ENCODE results near the gene ITGB1BP1.
"Not testable (repeated sequence)": the region's sequence is repeated elsewhere in the genome, so short reads cannot be mapped to it uniquely, and the experiment has no call there.

ITGB1BP1 gene

DNA sequence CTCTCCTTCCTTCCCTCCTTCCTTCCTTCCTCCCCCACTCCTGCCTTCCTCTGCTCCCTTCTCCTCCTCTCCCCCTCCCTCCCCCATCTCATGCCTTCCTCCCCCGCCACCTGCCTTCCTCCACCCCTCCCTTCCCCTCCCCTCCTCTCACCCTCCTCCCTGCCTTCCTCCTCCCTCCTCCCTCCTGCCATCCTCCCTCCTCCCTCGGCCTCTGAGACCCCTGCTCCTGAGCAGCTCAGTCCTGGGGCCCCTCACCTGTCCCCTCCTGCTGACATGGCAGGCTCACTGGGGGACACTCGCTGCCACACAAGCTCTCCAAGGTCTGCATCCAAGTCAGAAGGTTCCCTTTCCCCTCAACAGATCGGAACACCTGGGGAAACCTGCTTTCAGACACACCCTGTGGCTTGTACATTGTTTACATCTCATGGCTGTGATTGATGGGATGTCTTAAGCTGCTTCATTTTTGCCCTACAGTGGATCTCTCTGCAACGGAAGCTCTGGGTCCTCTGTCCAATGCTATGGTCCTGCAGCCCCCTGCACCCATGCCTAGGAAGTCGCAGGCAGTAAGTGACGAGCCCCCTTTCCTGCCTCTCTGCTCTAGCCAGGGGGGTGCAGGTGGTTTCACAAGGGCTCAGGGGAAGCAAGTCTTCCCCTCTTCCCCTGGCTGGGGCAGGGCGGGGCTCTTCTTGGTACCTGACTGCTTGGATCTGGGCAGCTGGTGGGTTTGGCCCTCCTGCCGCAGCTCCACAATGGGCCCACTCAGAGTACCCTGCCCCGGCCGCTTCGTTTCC lies 22.9 kb downstream of the ITGB1BP1 start:
- DNase-seq: no peak

DNA sequence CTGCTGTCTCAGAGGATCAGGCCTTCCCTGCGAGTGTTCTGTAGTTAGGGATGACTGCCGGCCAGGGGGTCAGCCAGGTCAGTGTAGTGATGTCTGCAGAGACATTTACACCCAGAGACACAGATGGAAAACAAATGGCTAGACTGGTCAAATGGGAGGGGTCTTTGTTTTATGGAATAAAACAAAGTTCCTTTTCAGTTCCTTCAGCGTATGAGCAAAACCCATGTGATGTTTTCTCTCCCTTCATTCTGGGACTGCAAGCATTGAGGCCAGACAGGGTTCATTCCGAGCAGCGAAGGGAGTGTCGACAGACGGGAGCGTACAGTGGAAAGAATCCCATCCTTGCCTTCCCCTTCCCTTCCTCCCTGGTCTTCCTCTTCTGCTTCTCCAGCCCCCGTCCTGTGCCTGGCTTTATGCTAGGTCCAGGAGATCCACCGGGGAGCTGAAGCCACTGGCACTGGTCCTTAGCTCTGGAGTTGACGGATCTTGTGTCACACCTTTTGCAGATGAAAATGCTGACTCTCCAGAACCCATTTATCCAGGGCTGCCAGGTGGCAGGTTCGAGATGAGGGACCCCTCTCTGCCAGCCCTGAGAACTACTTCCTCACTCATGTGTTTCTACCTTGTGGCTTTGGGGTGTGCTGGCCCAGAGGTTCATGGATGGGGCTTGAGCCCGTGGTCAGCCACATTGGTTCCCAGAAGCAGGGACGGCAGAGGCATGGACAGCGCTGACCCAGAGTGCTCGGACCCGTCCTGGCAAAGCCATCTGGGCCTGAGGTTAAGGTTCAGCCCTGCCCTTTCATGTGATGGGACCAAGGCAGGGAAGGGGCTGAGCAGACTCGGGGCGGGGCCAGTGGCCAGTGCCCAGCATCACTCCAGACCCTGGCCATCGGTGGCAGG lies 24.2 kb downstream of the ITGB1BP1 start:
- DNase-seq: no peak

DNA sequence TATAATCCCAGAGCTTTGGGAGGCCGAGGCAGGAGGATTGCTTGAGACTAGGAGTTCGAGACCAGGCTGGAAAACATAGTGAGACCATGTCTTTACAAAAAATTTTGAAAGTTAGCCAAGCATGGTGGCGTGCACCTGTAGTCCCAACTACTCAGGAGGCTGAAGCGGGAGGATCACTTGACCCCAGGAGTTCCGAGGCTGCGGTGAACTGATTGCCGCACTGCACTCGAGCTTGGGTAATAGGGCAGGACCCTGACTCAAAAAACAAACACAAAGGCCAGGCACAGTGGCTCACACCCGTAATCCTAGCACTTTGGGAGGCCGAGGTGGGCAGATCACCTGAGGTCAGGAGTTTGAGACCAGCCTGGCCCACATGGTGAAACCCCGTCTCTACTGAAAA lies 25.1 kb downstream of the ITGB1BP1 start:
- DNase-seq: not testable (repeated sequence)

DNA sequence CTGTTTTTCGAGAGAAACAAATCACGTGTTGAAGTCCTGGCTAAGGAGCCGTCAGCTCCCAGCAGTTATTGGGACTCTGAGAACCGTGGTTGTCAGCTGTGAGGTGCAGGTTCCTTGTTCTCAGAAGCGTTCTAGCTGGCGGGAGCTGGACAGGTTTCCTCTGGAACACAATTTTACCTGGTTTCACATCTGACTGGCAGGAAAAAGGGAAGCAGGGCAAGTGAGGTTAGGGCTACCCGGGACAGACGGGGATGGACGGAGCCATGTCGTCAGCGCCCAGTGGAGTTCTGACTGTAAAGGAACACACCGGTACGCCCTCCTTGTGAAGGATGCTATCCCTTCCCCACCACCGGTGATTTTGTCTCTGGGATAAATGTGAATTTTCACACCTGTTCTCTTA lies 26.1 kb downstream of the ITGB1BP1 start:
- DNase-seq: no peak

DNA sequence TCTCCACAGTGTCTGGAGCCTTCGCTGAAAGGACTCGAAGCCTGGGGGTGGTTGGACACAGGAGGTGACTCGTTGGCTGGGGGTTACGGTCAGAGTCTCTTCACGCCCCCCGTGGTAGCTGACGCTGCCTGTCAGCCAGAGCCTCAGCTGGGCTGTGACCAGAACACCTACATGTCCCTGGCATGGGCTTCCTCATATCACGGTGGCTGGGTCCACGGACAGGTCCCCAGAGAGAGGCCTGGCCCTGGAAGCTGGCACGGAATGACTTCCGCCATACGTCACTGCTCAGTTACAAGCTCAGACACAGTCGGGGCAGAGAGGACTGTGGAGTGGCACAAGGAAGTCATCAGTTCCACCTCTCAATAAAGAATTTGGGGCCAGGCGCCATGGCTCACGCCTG lies 28.5 kb downstream of the ITGB1BP1 start:
- DNase-seq: no peak

DNA sequence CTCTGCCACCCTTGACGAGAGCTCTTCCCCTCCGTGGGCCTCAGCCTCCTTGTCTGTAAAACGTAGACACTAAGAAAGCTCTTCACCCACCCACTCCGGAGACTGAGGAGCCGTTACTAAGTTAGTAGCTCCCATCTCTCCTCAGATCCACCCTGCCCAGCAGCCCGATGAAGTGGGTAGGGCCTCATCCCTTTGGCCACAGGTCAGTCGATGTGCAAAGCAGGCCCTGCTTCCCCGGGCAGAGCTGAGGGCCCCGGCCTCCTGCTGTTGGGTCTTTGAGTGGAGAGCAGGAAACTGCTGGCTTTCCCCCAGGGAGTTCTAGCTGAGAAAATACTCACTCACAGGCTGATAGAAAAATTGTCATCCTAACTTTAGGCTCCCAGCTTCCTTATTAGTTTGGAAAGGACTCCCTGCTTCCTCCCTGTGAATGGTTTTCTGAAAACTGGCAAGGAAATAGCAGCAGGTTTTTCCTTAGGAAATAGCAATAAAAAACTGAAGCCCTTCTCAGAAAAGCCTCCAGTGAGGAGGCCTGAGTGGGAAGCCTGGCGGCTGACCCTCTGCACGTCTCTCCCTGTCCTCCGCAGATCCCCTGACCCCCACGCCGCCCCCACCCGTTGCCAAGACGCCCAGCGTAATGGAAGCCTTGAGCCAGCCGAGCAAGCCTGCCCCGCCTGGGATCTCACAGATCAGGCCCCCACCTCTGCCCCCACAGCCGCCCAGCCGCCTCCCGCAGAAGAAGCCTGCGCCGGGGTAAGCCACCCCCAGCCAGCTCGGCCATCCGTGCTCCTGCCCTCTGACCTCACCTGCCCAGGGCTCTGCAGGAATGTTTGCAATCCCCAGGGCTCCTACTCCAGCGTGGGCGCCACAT lies 30.2 kb downstream of the ITGB1BP1 start:
- DNase-seq: no peak

DNA sequence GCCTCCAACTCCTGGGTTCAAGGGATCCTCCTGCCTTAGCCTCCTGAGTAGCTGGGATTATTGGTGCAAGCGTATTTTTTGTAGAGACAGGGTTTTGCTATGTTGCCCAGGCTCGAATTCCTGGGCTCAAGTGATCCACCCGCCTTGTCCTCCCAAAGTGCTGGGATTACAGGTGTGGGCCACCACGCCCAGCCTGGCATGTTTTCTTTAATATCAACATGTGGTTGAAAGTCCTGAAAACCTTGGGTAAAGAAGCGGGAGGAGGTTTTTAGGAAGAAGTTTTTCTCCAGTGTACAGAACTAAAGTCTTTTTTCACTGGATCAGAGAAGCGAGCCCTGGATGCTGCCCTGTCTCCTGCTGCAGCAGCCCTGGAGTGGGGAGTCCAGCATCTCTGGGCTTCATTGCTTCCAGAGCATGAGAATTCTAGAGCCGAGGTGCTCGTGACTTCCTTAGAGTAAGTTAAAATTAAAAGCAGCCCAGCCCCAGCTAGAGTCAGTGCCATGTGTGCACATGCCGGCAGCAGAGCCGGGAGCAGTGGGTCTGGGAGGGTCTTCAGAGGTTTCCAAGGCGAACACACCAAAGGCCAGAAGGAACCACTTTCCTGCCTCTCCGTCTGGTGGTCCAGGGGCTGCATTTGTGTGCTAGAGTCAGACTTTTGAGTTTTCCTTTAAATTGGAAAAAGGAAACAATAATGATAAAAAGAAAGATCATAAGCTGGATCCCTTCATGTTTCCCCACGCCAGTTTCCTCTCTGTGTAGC lies 31.2 kb downstream of the ITGB1BP1 start:
- no peak for DNase-seq

DNA sequence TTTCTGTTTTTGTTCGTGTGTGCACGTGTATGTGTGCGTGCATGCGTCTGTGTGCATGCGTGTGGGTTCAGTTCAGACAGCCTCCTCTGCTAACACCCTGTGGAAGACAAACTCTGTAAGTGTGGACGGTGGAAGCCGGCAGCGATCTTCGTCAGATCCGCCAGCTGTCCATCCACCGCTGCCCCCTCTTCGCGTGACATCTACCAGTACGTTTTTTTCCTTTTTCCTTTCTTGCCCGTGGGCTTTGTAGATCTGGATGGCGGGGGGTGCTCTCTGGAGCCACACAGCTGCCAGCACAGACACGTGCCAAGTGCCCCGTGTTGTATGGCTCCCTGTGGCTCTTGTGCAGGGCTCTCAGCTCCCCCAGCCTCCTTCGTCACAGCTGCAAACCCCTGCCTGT lies 32.3 kb downstream of the ITGB1BP1 start:
- DNase-seq: no peak

DNA sequence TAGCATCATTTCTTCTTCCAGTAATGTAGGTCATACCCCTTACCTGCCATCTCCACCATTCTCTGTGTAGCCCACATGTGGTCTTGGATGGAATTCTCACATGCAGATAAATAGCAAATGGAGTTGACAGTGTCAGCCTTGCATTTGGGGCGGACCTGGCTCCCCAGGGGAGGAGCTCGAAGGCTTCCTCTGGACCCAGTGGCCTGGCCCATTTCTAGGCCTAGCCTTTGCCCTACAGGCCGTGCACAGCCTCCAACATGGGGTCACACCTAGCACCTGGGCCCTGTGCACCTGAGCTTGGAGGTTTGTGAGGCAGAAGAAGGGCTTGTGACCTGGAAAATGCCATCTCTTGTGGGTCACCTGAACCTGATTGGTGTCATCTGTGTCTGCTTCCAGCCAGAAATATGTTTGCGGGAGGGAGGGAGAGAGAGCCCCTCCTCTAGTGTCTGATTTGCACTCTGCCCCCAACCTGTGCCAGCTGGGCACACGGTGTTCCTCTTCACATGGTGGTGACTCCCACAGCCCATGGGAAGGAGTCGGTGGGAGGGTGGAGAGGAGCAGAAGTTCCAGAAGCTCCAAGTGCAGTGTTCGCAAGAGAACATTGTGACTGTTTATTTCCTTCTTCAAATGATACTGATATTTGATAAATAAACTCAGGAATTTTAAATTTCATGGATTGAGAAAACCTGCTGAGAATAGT lies 33.0 kb downstream of the ITGB1BP1 start:
- DNase-seq: no peak

DNA sequence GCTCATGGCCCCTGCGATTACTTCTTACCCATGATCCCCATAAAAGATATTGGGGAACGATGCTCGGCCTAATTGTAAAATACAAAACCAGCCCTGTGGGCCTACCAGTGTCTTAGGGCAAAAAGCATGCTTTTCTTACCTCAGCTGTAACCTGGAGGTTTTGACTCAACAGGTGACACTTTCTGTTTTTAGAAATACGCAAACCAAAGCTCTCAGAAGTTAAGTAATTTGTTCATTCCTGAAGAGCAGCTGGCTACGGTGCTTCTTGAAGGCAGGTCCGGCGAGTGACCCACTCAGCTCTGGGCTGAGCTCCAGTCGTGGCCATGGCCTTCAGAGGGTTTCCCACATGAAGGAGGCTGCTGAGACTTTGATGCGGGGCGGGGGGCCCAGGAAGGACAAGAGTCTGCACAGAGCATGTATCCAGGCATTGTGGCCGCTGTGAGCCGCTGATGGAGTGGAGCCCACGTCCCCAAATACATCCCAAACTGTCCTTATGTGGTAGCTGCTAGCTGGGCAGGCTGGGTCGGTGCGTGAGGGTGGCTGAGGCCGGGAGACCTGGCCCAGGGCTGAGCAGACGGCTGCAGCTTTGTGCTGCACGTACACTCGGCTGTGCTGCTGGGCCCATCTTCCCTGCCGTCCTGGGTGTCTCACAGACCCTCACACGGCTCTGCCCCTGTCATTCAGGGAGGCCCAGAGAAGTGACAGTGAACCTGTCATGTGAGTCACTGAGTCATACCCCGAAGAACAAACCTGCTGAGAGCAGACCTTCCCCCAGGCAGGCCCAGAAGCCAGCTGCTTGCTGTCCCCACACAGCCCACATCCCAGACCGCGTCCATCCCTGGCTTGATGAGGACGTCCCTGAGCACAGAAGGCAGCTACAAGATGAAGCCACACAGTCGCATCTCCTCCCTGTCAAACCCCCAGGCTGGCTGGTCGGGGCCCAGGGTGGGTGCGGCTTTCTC lies 34.1 kb downstream of the ITGB1BP1 start:
- no peak for DNase-seq

DNA sequence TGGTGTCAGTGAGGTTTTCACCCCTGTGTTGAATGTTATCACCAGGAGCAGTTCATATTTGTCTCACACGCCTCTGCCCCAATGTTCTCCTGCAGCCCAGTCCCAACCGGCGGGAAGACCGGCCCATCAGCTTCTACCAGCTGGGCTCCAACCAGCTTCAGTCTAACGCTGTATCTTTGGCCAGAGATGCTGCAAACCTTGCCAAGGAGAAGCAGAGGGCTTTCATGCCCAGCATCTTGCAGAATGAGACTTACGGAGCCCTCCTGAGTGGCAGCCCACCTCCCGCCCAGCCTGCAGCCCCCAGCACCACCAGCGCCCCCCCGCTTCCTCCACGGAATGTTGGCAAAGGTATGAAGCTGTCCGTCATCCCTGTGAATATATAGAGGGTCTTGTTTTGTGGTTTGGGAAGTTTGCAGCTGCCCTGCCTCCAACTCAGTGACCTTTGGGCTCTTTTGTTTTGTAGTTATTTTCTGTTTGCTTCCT lies 35.1 kb downstream of the ITGB1BP1 start:
- no peak for DNase-seq

DNA sequence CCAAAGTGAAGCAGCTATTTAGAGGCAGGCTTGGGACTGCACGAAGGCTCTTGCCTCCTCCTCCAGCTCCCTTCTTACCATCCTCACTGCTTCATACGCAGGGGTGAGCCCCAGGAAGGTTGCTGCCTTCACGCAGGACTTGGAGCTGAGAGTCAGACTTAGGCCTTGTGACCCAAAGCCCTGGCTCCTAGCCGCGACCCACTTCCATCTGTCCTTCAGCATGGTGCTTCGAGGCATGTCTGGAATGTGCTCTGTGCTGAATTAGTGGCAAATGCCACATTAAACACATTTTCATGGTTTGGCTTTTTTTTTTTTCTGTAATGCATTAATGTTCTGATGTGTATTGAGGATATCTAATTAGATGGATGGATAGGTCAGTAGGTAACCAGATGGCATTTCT lies 37.5 kb downstream of the ITGB1BP1 start:
- no peak for DNase-seq

DNA sequence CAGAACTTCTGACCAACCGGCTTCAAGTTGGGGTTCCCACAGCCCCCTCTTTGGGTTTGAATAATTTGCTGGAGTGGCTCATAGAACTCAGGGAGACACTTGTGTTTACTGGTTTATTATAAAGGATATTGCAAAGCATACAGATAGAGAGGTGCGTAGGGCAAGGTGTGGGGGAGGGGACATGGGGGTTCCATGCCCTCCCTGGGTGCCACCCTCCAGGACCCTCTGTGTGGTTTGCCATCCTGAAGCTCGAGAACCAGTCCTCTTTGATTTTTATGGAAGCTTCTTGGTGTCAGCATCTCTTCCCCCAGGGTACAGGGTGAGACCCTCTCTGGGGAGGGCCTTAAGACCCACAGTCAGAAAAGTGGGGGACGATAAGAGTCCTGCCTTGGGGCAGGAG lies 38.8 kb downstream of the ITGB1BP1 start:
- no peak for DNase-seq

DNA sequence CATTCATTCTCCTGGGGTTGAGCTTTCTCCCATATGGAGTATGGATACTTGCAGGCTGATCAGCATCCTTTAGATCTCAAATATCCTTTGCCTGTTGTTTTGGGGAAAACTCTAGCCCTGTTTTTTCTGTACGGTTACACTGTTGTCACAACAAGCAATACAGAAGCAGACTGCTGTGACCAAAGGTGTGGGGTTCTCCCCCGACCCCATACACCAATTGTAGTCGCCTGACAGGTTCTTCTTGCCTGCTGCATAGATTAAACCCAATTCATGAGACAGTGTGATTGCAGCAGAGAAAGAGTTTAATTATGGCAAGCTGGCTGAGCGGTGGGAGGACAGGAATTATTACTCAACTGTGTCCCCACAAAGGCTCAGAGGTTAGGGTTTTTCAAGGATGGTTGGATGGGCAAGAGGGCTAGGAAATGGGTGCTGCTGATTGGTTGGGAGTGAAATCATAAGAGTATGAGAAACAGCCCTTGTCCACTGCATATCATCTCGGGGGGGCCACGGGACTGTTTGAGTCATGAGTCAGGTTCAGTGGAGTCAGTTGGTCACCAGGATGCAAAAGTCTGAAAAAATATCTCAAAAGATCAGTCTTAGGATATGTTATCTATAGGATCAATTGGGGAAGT lies 40.6 kb downstream of the ITGB1BP1 start:
- DNase-seq: no peak

DNA sequence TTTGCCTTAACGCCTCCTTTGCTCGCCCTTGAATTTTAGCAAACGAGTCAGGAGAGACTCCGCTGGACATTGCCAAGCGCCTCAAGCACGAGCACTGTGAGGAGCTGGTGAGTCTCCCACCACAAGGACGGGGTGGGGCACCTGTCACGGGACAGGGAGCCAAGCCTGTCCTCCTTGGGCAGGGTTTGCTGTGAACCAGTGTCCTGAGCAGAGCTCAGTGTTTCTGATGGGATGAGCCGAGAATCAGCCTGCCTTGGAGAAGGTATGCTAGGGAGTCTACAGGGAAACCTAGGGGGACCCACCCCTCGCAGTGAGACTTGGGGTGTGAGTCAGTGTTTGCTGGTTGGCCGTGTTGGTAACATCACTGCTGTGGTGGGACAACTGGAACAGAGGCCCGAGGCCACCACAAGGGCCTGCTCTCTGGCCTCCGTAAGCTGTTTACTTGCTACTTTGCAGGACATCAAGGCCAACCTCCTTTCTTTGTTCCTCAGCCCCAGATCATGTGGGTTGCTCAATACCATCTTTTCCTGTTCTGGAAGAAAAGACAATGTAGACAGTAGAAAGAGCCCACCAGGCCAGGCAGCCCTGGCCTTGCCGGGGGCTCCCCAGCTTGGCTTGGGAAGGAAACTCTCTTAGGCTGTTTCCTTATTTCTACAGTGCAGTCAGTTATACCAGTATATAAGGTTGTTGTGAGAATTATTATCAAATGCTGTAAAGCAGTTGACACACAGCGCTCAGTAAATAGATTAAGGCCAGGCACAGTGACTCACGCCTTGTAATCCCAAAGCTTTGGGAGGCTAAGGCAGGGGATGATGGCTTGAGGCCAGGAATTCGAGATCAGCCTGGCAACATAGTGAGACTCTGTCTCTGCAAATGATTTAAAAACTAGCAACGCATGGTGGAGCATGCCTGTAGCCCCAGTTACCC lies 42.4 kb downstream of the ITGB1BP1 start:
- no peak for DNase-seq

DNA sequence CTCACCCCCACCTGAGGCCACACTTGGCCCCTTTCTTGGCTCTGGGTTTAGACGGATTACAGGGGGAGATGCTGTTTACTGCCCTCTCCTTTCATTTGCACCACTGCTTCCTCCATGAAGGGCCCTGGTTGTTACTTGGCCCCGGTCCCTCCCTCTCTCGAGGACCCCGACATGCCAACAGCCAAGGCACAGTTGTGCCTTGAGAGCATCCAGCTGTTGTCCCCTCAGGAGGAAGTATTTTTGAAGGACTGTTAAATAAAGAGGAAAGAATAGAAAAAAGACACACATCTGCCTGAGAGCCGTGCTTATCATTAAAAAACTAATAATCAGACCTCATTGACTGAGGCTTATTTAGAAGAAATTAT lies 44.0 kb downstream of the ITGB1BP1 start:
- no peak for DNase-seq

DNA sequence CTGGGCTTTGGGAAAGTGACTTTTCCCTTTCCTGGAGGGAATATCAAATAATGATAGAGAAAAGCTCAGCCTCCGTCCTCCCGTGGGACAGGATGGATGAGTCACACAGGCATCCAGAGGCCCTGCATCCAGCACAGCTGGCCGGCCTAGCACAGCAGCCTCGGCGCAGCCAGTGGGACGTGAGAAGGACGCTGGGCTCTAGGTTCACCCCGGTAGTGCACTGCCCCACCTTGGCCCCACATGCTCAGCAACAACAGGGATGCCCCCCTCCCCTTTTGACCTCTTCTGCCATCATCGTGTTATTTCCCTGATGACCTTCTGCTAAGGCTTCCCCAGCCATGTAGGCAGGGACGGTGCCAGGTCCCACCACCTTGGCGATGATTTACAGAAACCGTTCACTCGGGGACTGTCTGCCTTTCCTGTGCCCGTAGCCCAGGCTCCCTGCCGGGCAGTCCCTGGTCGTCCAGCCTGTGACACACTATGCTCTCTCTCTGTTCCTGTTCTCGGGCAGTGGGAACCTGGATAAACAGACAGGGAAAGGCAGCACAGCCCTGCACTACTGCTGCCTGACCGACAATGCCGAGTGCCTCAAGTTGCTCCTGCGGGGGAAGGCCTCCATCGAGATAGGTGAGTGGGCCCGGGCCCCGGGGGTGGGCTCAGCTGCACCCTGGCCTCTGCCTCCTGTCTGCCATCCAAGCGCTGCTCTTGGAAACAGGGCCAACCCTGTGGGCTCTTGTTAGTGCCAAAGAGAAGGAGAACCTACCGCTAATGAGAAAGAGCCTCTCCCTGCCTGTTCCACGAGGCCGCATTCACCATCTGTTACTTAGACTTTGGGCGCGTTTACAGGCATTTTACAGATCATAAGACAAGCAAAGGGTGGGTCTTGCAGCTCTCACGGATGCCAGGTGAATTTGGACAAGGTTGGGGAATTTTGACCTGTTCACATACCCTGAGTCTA lies 44.6 kb downstream of the ITGB1BP1 start:
- DNase-seq: no peak
